Activated CD8-positive, alpha-beta T cell treated with anti-CD3 and anti-CD28 coated beads for 36 hours (primary cell): ENCODE measurements around the gene ATP9B. TPM values are rescaled to one million over a fixed set of nuclear protein-coding genes. Genes with fewer than 3 reads are reported as not detected.

Experiments
- ATAC-seq: fragments of 200-7000 bp; cut with Tn5 transposase; one replicate; pipeline ENCODE4 v1.10.0; 2021; ENCODE audit warnings: mild to moderate bottlenecking, moderate library complexity
- CTCF ChIA-PET: fragments of 350-600 bp; sonication (Branson Sonifier 250); formaldehyde crosslinking; loops from one replicate; lab custom pipeline; 2021; ENCODE audit warnings: antibody characterized with exemption; lab: Charles Lee
- POLR2A ChIA-PET: fragments of 350-600 bp; sonication (Branson Sonifier 250); formaldehyde crosslinking; loops from one replicate; lab custom pipeline; 2021; ENCODE audit warnings: antibody characterized with exemption; lab: Charles Lee
- DNase-seq: peaks from one replicate; pipeline ENCODE4 v3.0.0-alpha.2; 2020
- H3K27ac Mint-ChIP-seq: one replicate; pipeline ENCODE4 v1.8.0; 2021; ENCODE audit warnings: mild to moderate bottlenecking, mixed read lengths
- H3K27me3 Mint-ChIP-seq: one replicate; pipeline ENCODE4 v1.8.0; 2021; ENCODE audit warnings: mixed read lengths
- H3K36me3 Mint-ChIP-seq: one replicate; pipeline ENCODE4 v1.8.0; 2021; ENCODE audit warnings: low read depth, mixed read lengths
- H3K4me1 Mint-ChIP-seq: one replicate; pipeline ENCODE4 v1.8.0; 2021; ENCODE audit warnings: low read depth, mixed read lengths
- H3K4me3 Mint-ChIP-seq: one replicate; pipeline ENCODE4 v1.8.0; 2021; ENCODE audit warnings: mild to moderate bottlenecking, moderate library complexity, mixed read lengths
- H3K9me3 Mint-ChIP-seq: one replicate; pipeline ENCODE4 v1.8.0; 2021; ENCODE audit warnings: mixed read lengths
- CTCF ChIP-seq: fragments of 200-600 bp; IDR thresholded peaks from one replicate; pipeline ENCODE4 v1.8.0; 2022; ENCODE audit warnings: antibody characterized with exemption, mild to moderate bottlenecking
- intact Hi-C: fragments of 100-400 bp; cut with micrococcal nuclease; formaldehyde crosslinking; loops from one replicate; pipeline ENCODE4 v1.10.0; 2022
- total RNA-seq, 2 experiments: library from RNA; stranded (reverse); gene quantifications; one replicate each; pipeline ENCODE4 v1.2.3, GENCODE V29; 2021

The ATP9B gene
- total RNA-seq, 2 experiments from 2014 or later: 18.9 to 21.1 TPM

DNA sequence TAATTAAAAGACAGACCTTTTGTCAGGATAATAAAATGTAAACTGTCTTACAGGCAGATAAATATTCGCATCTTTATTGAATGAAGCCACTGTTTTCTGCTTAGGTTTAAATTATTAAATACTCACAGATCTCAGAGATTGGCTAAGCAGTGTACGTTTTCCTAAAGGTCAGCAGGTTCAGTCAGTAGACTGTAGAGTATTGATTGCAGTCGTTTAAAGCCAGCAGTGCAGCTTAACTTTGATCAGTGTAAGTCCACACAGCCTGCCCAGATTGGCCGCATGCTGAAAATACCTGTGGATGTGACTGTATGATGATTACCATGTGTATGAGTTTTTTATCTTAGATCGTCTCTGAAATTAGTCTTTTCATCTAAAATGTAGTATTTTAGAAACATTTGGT, 42.3 kb downstream of the ATP9B start:
- H3K27ac Mint-ChIP-seq: no peak overlapping the region
- intact Hi-C loops: no loop called here
- no peak for ATAC-seq

GRCh38 chr18:79117385-79117784, 48.2 kb downstream of the ATP9B start:
- Mint-ChIP-seq H3K27ac (no peak overlapping the region), H3K4me1 (no peaks in the 10 kb centered on the region), H3K4me3 (no peak overlapping the region), H3K27me3 (no peaks in the 10 kb centered on the region), H3K9me3 (peaks cover 2% of the 10 kb centered on the region), H3K36me3 (peaks cover 21% of the 10 kb centered on the region)
- POLR2A ChIA-PET: no interaction called here
- no peak for TF ChIP-seq CTCF
- DNase-seq (no peak), ATAC-seq (no peak)
- intact Hi-C loops: no loop called here
- CTCF ChIA-PET: no interaction called here

More for the DNA sequence above, 42.3 kb downstream of the ATP9B start:
- Mint-ChIP-seq H3K36me3 (peaks cover 22% of the 10 kb centered on the region), H3K4me1 (peaks cover 17% of the 10 kb centered on the region), H3K27me3 (no peaks in the 10 kb centered on the region), H3K9me3 (peaks cover 2% of the 10 kb centered on the region), H3K4me3 (no peak overlapping the region)
- ChIA-PET CTCF (no interaction called here), POLR2A (interaction anchor here (0.6 kb wide), 1 partner anchor 1063 kb away, joined by 3 read pairs; no protein-coding TSS in a partner anchor)
- TF ChIP-seq CTCF: no peak
- DNase-seq: no peak

DNA sequence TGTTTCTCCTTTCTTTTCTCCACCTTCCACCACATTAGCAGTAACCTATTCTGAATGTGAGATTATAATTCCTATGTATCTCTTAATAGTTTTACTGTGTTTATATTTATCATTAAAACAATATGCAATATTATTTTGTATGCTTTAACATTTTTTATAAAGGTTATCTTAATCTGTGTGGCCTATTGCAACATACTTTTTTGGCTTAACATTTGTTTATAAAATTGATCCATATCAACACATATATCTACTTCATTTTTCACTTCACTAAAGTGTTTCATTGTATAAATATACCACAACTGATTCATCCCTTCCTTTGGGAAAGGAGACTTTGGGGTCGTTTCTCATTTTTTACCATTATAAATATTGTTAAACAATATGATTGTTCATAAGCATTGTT, 48.6 kb downstream of the ATP9B start:
- H3K4me3 Mint-ChIP-seq: no peak overlapping the region
- H3K4me1 Mint-ChIP-seq: no peaks in the 10 kb centered on the region
- DNase-seq: no peak
- ATAC-seq: no peak
- POLR2A ChIA-PET: no interaction called here
- peaks cover 21% of the 10 kb centered on the region for H3K36me3 Mint-ChIP-seq
- H3K9me3 Mint-ChIP-seq: peaks cover 2% of the 10 kb centered on the region
- H3K27ac Mint-ChIP-seq: no peak overlapping the region
- CTCF ChIA-PET: no interaction called here
- H3K27me3 Mint-ChIP-seq: no peaks in the 10 kb centered on the region
- intact Hi-C loops: no loop called here
- TF ChIP-seq CTCF: no peak

- ATAC-seq (no peak), DNase-seq (no peak)
- POLR2A ChIA-PET: no interaction called here
- Mint-ChIP-seq H3K4me3 (no peak overlapping the region), H3K27ac (no peak overlapping the region), H3K4me1 (peaks cover 4% of the 10 kb centered on the region), H3K27me3 (no peaks in the 10 kb centered on the region), H3K9me3 (peaks cover 2% of the 10 kb centered on the region), H3K36me3 (peaks cover 16% of the 10 kb centered on the region)
- TF ChIP-seq CTCF: no peak
- CTCF ChIA-PET: no interaction called here
- intact Hi-C loops: no loop called here
Measured at GRCh38 chr18:79118797-79119196, 49.6 kb downstream of the ATP9B start.

DNA sequence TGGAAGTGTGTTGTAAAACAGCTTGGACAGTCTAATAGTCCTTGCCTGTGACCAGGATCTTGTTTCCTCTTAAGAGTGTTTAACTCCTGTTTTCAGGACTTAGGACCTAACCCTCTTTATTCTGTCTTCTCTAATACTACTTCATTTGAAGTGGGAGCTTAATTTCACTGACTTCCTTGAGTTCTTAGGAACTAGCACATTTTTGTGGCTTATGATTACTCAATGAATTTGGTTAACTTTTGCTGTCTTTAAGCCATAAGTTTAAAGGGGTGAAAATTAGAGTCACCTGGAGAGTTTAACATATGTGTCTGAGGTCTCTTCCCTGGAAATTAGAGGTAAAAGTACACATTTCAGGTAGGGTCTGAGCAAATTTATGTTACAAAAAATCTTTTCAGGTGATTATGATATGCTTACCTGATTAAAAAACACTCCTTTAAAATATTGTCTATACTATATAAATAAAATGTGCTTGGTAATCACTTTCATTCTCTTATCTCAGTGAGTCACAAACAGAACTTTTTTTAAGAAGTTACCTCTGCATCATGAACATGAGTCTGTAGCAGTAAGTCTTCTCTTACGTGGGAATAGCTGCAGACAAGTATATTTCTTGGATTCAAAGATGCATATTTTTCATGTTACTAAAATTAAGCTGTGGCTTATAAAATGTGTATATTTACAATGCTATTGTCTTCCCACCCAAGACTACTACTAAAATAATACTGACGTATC, 52.7 kb downstream of the ATP9B start:
- no peak for TF ChIP-seq CTCF
- no peaks in the 10 kb centered on the region for H3K27me3 Mint-ChIP-seq
- intact Hi-C loops: no loop called here
- H3K4me1 Mint-ChIP-seq: peaks cover 6% of the 10 kb centered on the region
- no peaks in the 10 kb centered on the region for H3K9me3 Mint-ChIP-seq
- H3K4me3 Mint-ChIP-seq: no peak overlapping the region
- ChIA-PET POLR2A (no interaction called here), CTCF (no interaction called here)
- peaks cover 6% of the 10 kb centered on the region for H3K36me3 Mint-ChIP-seq
- no peak for ATAC-seq
- DNase-seq: no peak
- H3K27ac Mint-ChIP-seq: no peak overlapping the region
